ENCODE results near the gene ZBED1.

DNA sequence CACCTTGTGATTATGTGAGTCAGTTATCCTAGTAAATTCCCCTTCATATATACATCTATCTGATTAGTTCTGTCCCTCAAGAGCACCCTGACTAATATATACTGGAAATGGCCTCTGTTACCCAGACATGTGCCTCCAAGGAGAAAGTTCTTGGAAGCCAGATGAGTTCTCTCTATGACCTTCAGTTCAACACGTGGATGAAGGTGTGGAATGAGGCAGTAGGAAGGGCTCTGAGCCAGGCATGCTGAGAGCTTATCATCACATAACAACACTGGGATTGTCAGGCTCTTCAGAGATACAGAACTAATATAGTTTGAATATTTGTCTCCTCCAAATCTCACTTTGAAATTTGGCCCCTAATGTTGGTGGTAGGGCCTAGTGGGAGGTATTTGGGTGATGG lies 44.4 kb upstream of the ZBED1 start:
- TF ChIP-seq POLR2A (IDR thresholded peaks at IDR 0.05; ENCODE audit: low read length): no peak
- no peak for TF ChIP-seq GATA1 (IDR thresholded peaks at IDR 0.05; ENCODE audit: low read depth, low read length)

Data from erythroblast (primary cell).